RWPE2 (cell line): Measurements from ENCODE around the gene ELP4.

Experiments
- ATAC-seq: fragments of 200-7000 bp; cut with Tn5 transposase; 3 replicates; pipeline ENCODE4 v1.9.1; 2021; ENCODE audit warnings: low read depth
- DNase-seq: peaks from one replicate; pipeline ENCODE4 v3.0.0-alpha.2; 2020; ENCODE audit warnings: low spot score
- H3K27ac ChIP-seq: fragments of 450-650 bp; 2 replicates; pipeline ENCODE4 v1.5.1; 2017; ENCODE audit warnings: mild to moderate bottlenecking; ENCODE audit not compliant: poor library complexity, severe bottlenecking
- H3K27me3 ChIP-seq: fragments of 250-450 bp; sonication (Bioruptor Pico); 2 replicates; pipeline ENCODE4 v1.5.1; 2021; ENCODE audit warnings: mild to moderate bottlenecking, moderate library complexity; ENCODE audit not compliant: insufficient read depth, poor library complexity, severe bottlenecking
- H3K36me3 ChIP-seq: fragments of 250-450 bp; sonication (Bioruptor Pico); 2 replicates; pipeline ENCODE4 v1.5.1; 2020; ENCODE audit warnings: low read depth, mild to moderate bottlenecking, moderate library complexity
- H3K4me1 ChIP-seq: fragments of 250-450 bp; sonication (Bioruptor Pico); 2 replicates; pipeline ENCODE4 v1.5.1; 2021; ENCODE audit warnings: mild to moderate bottlenecking, moderate library complexity; ENCODE audit not compliant: insufficient read depth, poor library complexity, severe bottlenecking
- H3K4me3 ChIP-seq: fragments of 250-450 bp; sonication (Bioruptor Pico); 2 replicates; pipeline ENCODE4 v1.5.1; 2021; ENCODE audit warnings: mild to moderate bottlenecking, moderate library complexity; ENCODE audit not compliant: severe bottlenecking
- H3K9me3 ChIP-seq: fragments of 250-450 bp; sonication (Bioruptor Pico); 2 replicates; pipeline ENCODE4 v1.5.1; 2021; ENCODE audit warnings: mild to moderate bottlenecking, moderate library complexity; ENCODE audit not compliant: severe bottlenecking
- TF ChIP-seq, protein P1 (sequence below): fragments of 450-650 bp; IDR thresholded peaks from one replicate; pipeline ENCODE4 v1.5.1; 2017; ENCODE audit warnings: mild to moderate bottlenecking, moderate library complexity; ENCODE audit not compliant: poor library complexity, severe bottlenecking

Gene ELP4

DNA sequence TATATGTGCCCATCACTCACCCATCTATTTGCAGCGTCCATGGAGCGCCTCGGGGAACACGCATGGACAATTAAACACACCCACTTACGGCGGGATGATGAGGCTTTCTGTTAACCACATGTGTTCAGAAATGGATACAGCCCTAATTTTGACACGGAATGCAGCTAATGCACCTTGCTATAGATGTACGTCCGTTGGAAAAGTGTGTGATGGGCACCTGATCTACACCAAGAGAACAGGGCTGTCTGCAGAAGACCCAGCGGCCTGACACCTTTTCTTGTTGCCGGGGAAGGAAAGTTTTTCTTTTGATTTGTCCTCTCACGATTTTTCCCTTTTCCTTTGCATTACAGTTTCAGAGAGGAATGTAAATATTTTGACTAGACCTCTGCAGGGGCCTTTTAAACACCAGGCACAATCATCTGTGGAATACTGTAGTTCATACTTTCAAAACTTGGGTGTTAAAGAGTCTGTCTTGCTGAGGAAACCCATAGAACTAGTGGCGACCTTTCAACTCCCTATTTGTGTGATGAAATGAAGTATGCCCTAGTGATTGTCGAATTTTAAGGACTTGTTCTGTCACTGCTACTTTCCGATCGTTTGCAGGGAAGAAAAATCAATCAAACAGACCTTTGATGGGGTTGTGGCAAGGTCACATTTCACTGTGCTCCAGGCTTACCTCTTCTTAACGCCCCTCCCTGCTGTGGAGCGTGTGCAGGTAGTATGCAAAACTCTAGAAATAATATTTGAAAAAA lies 318.1 kb downstream of the ELP4 start:
- ATAC-seq (no peak), DNase-seq (no peak)
- peaks cover 98% of the 10 kb centered on the region for H3K27me3 ChIP-seq
- H3K36me3 ChIP-seq, result no peaks in the 10 kb centered on the region
- no peak overlapping the region for H3K27ac ChIP-seq
- H3K4me1 ChIP-seq, result no peaks in the 10 kb centered on the region
- H3K9me3 ChIP-seq, result no peaks in the 10 kb centered on the region
- H3K4me3 ChIP-seq, result no peak overlapping the region
- TF ChIP-seq, protein P1, sequence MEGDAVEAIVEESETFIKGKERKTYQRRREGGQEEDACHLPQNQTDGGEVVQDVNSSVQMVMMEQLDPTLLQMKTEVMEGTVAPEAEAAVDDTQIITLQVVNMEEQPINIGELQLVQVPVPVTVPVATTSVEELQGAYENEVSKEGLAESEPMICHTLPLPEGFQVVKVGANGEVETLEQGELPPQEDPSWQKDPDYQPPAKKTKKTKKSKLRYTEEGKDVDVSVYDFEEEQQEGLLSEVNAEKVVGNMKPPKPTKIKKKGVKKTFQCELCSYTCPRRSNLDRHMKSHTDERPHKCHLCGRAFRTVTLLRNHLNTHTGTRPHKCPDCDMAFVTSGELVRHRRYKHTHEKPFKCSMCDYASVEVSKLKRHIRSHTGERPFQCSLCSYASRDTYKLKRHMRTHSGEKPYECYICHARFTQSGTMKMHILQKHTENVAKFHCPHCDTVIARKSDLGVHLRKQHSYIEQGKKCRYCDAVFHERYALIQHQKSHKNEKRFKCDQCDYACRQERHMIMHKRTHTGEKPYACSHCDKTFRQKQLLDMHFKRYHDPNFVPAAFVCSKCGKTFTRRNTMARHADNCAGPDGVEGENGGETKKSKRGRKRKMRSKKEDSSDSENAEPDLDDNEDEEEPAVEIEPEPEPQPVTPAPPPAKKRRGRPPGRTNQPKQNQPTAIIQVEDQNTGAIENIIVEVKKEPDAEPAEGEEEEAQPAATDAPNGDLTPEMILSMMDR, result no peak

DNA sequence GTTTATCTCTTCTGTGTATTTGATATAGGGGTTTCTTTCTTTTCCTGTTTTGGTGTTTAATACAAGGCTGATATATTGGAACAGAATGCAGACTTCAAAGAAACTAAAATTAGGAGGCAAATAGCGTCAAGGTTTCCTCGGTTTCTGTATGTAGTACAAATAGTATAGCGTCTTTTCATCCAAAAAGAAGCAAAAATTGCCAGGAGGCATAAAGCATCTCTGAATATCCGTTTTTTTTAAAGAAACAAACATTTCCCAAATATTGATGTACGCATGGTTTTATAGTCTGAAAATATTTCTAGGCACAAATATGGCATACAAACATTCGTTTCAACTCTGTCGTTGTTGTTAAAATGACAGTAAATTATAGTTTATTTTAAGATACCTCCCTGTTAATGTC lies 318.6 kb downstream of the ELP4 start:
- H3K4me3 ChIP-seq, result no peak overlapping the region
- peaks cover 98% of the 10 kb centered on the region for H3K27me3 ChIP-seq
- ATAC-seq, result no peak
- no peaks in the 10 kb centered on the region for H3K9me3 ChIP-seq
- no peak overlapping the region for H3K27ac ChIP-seq
- TF ChIP-seq, protein P1, result no peak
- no peak for DNase-seq
- H3K36me3 ChIP-seq, result no peaks in the 10 kb centered on the region
- no peaks in the 10 kb centered on the region for H3K4me1 ChIP-seq

DNA sequence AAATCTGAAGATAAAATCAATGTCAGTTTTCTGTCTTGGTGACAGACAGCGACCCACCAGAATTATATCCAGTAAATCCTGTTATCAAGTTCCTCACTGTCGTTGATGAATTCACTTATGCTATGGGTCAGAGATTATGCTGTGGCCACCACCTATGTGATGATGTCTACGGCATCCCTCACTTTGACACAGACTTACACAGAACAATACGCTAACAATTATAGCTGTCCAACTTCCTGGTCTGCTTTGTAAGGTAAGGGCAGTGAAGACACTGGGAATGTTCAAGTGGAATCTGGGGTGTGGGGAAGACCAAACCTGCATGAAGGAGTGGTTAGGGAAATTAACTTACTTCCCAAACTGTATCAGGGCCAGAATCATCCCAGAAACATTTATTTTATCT lies 320.8 kb downstream of the ELP4 start:
- TF ChIP-seq, protein P1, result no peak
- Histone ChIP-seq H3K4me3 (no peak overlapping the region), H3K4me1 (no peaks in the 10 kb centered on the region), H3K36me3 (no peaks in the 10 kb centered on the region), H3K27me3 (peaks cover 92% of the 10 kb centered on the region), H3K9me3 (no peaks in the 10 kb centered on the region), H3K27ac (no peak overlapping the region)
- no peak for ATAC-seq
- DNase-seq, result no peak

GRCh38 chr11:31834237-31834636 lies 324.7 kb downstream of the ELP4 start:
- Histone ChIP-seq H3K4me1 (no peaks in the 10 kb centered on the region), H3K9me3 (no peaks in the 10 kb centered on the region)
- DNase-seq, result no peak

More at GRCh38 chr11:31834237-31834636, 324.7 kb downstream of the ELP4 start:
- no peaks in the 10 kb centered on the region for H3K36me3 ChIP-seq
- no peak overlapping the region for H3K4me3 ChIP-seq
- H3K27me3 ChIP-seq, result peaks cover 90% of the 10 kb centered on the region
- TF ChIP-seq, protein P1, result no peak
- ATAC-seq, result no peak
- H3K27ac ChIP-seq, result no peak overlapping the region
